PC-3 (cell line): ENCODE measurements around the gene MYMK. TPM values are rescaled to one million over a fixed set of nuclear protein-coding genes. Genes with fewer than 3 reads are reported as not detected.

Experiments used
- ATAC-seq: fragments of 200-7000 bp; cut with Tn5 transposase; 2 replicates; pipeline ENCODE4 v1.9.1; 2020; ENCODE audit warnings: mild to moderate bottlenecking, moderate library complexity
- BruUV-seq: library from RNA; stranded (reverse); fragments of 400-500 nt; replicated peaks from 2 replicates; lab custom pipeline; 2021; lab: Mats Ljungman, UMichigan
- CTCF ChIA-PET: fragments of 300-600 bp; sonication (Branson Sonifier 250); formaldehyde crosslinking; loops from one replicate; lab custom pipeline; 2022; ENCODE audit warnings: antibody characterized with exemption; lab: Charles Lee
- POLR2A ChIA-PET: fragments of 300-600 bp; sonication (Branson Sonifier 250); formaldehyde crosslinking; loops from one replicate; lab custom pipeline; 2022; ENCODE audit warnings: antibody characterized with exemption; ENCODE audit not compliant: unreplicated experiment; lab: Charles Lee
- DNase-seq: peaks from one replicate; pipeline ENCODE4 v3.0.0-alpha.2; 2015
- H2AFZ ChIP-seq: fragments of 300-600 bp; sonication (generic); 2 replicates; pipeline ENCODE4 v1.6.0; 2016; ENCODE audit warnings: antibody characterized with exemption, low read length
- H3F3A ChIP-seq: fragments of 300-600 bp; sonication (generic); one replicate; pipeline ENCODE4 v1.6.0; 2017; ENCODE audit warnings: antibody characterized with exemption, low read length, control low read depth, mild to moderate bottlenecking; ENCODE audit not compliant: unreplicated experiment
- H3K27ac ChIP-seq: fragments of 300-600 bp; sonication (generic); 2 replicates; pipeline ENCODE4 v1.5.1; 2016; ENCODE audit warnings: mild to moderate bottlenecking, low read length
- H3K27me3 ChIP-seq: fragments of 300-600 bp; sonication (generic); 2 replicates; pipeline ENCODE4 v1.6.1; 2016; ENCODE audit warnings: low read length, mixed read lengths
- H3K36me3 ChIP-seq: fragments of 300-600 bp; sonication (generic); 2 replicates; pipeline ENCODE4 v1.6.1; 2016; ENCODE audit warnings: low read depth, mixed run types, low read length, mixed read lengths
- H3K4me1 ChIP-seq: fragments of 300-600 bp; sonication (generic); 2 replicates; pipeline ENCODE4 v1.5.1; 2016; ENCODE audit warnings: low read length; ENCODE audit not compliant: insufficient read depth
- H3K4me2 ChIP-seq: fragments of 300-600 bp; sonication (generic); 2 replicates; pipeline ENCODE4 v1.6.0; 2016; ENCODE audit warnings: low read length
- H3K4me3 ChIP-seq: fragments of 300-600 bp; sonication (generic); 2 replicates; pipeline ENCODE4 v1.5.1; 2016; ENCODE audit warnings: mild to moderate bottlenecking, low read length, mixed read lengths
- H3K79me2 ChIP-seq: fragments of 300-600 bp; sonication (generic); 2 replicates; pipeline ENCODE4 v1.6.1; 2017; ENCODE audit warnings: low read length, mixed read lengths
- H3K9ac ChIP-seq: fragments of 300-600 bp; sonication (generic); 2 replicates; pipeline ENCODE4 v1.6.0; 2016; ENCODE audit warnings: mild to moderate bottlenecking, low read length
- H3K9me2 ChIP-seq: fragments of 300-600 bp; sonication (generic); replicated peaks from 2 replicates; pipeline ENCODE4 v1.6.1; 2016; ENCODE audit warnings: mixed run types, low read length, mixed read lengths
- H3K9me3 ChIP-seq: fragments of 300-600 bp; sonication (generic); 2 replicates; pipeline ENCODE4 v1.6.1; 2016; ENCODE audit warnings: low read length, mixed read lengths
- H4K20me1 ChIP-seq: fragments of 300-600 bp; sonication (generic); 2 replicates; pipeline ENCODE4 v1.6.1; 2016; ENCODE audit warnings: low read length, mixed read lengths
- CTCF ChIP-seq: fragments of 300-600 bp; sonication (generic); conservative IDR thresholded peaks from 2 replicates; pipeline ENCODE4 v1.5.1; 2017; ENCODE audit warnings: antibody characterized with exemption, low read depth, mild to moderate bottlenecking, low read length
- EZH2 ChIP-seq: fragments of 300-600 bp; sonication (generic); IDR thresholded peaks from one replicate; pipeline ENCODE4 v1.6.1; 2017; ENCODE audit warnings: antibody characterized with exemption, mild to moderate bottlenecking, low read length; ENCODE audit not compliant: unreplicated experiment
- EZH2phosphoT487 ChIP-seq: fragments of 300-600 bp; sonication (generic); IDR thresholded peaks from 2 replicates; pipeline ENCODE4 v1.6.1; 2018; ENCODE audit warnings: mild to moderate bottlenecking, antibody characterized with exemption, low read length, borderline replicate concordance
- intact Hi-C: fragments of 100-400 bp; cut with micrococcal nuclease; formaldehyde crosslinking; loops from 2 replicates; pipeline ENCODE4 v1.9.0; 2023
- total RNA-seq: library from RNA; depleted of rRNA; stranded (reverse); fragments of >200 nt; gene quantifications from 2 replicates; pipeline ENCODE4 v1.2.3, GENCODE V29; 2014; rRNA removed

MYMK gene
- total RNA-seq, 1 experiment from 2014 or later = not detected

- no peaks in the 10 kb centered on the region for H3K9me3 ChIP-seq
- DNase-seq (no peak), ATAC-seq (no peak)
- no peaks in the 10 kb centered on the region for H3K79me2 ChIP-seq
- intact Hi-C loops = no loop called here
- H3F3A ChIP-seq = no peaks in the 10 kb centered on the region
- no peak overlapping the region for H3K4me3 ChIP-seq
- BruUV-seq = no TSS peak
- ChIA-PET CTCF (no interaction called here), POLR2A (no interaction called here)
- no peak overlapping the region for H3K9ac ChIP-seq
- no peaks in the 10 kb centered on the region for H3K9me2 ChIP-seq
- no peaks in the 10 kb centered on the region for H3K27me3 ChIP-seq
- no peaks in the 10 kb centered on the region for H4K20me1 ChIP-seq
- no peaks in the 10 kb centered on the region for H3K4me1 ChIP-seq
- no peak for TF ChIP-seq EZH2
- TF ChIP-seq CTCF = no peak
- TF ChIP-seq EZH2phosphoT487 = no peak
- no peak overlapping the region for H3K27ac ChIP-seq
- no peak overlapping the region for H3K4me2 ChIP-seq
- H2AFZ ChIP-seq = no peak overlapping the region
- H3K36me3 ChIP-seq = no peaks in the 10 kb centered on the region
These were observed 58.8 kb downstream of the MYMK start for GRCh38 chr9:133465984-133466383.

- ATAC-seq (no peak), DNase-seq (no peak)
- Histone ChIP-seq H3K27me3 (no peaks in the 10 kb centered on the region), H3K36me3 (no peaks in the 10 kb centered on the region), H3K9me3 (no peaks in the 10 kb centered on the region), H3K4me1 (peaks cover 5% of the 10 kb centered on the region; the same call in 1 of the 2 replicates), H3K4me3 (no peak overlapping the region), H3K79me2 (no peaks in the 10 kb centered on the region), H3K9me2 (no peaks in the 10 kb centered on the region), H3F3A (no peaks in the 10 kb centered on the region), H3K9ac (no peak overlapping the region), H3K27ac (no peak overlapping the region), H2AFZ (no peak overlapping the region), H3K4me2 (no peak overlapping the region), H4K20me1 (no peaks in the 10 kb centered on the region)
- TF ChIP-seq CTCF (no peak), EZH2 (no peak), EZH2phosphoT487 (no peak)
- no TSS peak for BruUV-seq
- POLR2A ChIA-PET = no interaction called here
- intact Hi-C loops = no loop called here
- CTCF ChIA-PET = no interaction called here
These were observed 60.1 kb downstream of the MYMK start for GRCh38 chr9:133464638-133465037.

Other genes with a start within 250 kb of the MYMK start
- gene ABO, start 249.8 kb downstream of the MYMK start, total RNA-seq = not detected in 2 replicates
- gene SURF6, start 188.8 kb downstream of the MYMK start, total RNA-seq = 28.0 TPM in 2 replicates
- gene MED22, start 176.8 kb downstream of the MYMK start, total RNA-seq = 20.5 and 24.5 TPM in 2 replicates
- gene RPL7A, start 176.7 kb downstream of the MYMK start, total RNA-seq = 998 and 1,156 TPM in 2 replicates
- gene SURF1, start 168.5 kb downstream of the MYMK start, total RNA-seq = 15.7 and 28.1 TPM in 2 replicates
- gene SURF2, start 168.4 kb downstream of the MYMK start, total RNA-seq = 103 and 134 TPM in 2 replicates
- 161 and 173 TPM in 2 replicates for gene SURF4, start 148.9 kb downstream of the MYMK start, total RNA-seq
- gene STKLD1, start 148.6 kb downstream of the MYMK start, total RNA-seq = 0.52 and 4.1 TPM in 2 replicates
- 34.1 and 37.8 TPM in 2 replicates for gene REXO4, start 106.9 kb downstream of the MYMK start, total RNA-seq
- 0.86 and 0.95 TPM in 2 replicates for gene ADAMTS13, start 102.6 kb downstream of the MYMK start, total RNA-seq
- gene CACFD1, start 65.0 kb downstream of the MYMK start, total RNA-seq = 7.5 and 10.0 TPM in 2 replicates
- 20.5 and 21.7 TPM in 2 replicates for gene SLC2A6, start 45.9 kb downstream of the MYMK start, total RNA-seq
- not detected in 2 replicates for gene ADAMTSL2, start 9.7 kb upstream of the MYMK start, total RNA-seq
- not detected in 2 replicates for gene FAM163B, start 84.4 kb upstream of the MYMK start, total RNA-seq
- gene DBH, start 111.4 kb upstream of the MYMK start, total RNA-seq = not detected in 2 replicates
- 2.5 and 3.4 TPM in 2 replicates for gene SARDH, start 213.4 kb upstream of the MYMK start, total RNA-seq